ENCODE measurements around the gene FER1L5. TPM values are rescaled to one million over a fixed set of nuclear protein-coding genes. Genes with fewer than 3 reads are reported as not detected.
A peak's percentile ranks its signal among the peaks of the same experiment; 100 is the strongest.

The FER1L5 gene
- total RNA-seq, 2 experiments from 2014 or later = not detected

- TF ChIP-seq EZH2phosphoT487 (IDR thresholded peaks at IDR 0.05; ENCODE audit: borderline replicate concordance, low read depth, low read length) (no peak), CTCF (conservative IDR thresholded peaks at IDR 0.05; ENCODE audit: low read length) (no peak)
- Histone ChIP-seq H4K20me1 (ENCODE audit: insufficient read depth, low read length) (0 out of 2 replicates have a peak, but pooled peaks cover 7% of the 10 kb centered on the region), H2AFZ (ENCODE audit: low read length) (peak within 1 kb of the TSS; percentile 84), H3K27ac (ENCODE audit: low read depth, low read length, poor library complexity, severe bottlenecking) (peak within 1 kb of the TSS; percentile 44), H3K9me3 (ENCODE audit: low read length) (no peaks in the 10 kb centered on the region), H3K36me3 (ENCODE audit: insufficient read depth, low read length) (peaks cover 32% of the 10 kb centered on the region), H3K4me3 (ENCODE audit: low read depth, low read length, poor library complexity, severe bottlenecking) (peak within 1 kb of the TSS; percentile 99), H3K4me2 (ENCODE audit: low read length) (peak within 1 kb of the TSS; percentile 98), H3K9me2 (ENCODE audit: insufficient read depth, low read length) (no peaks in the 10 kb centered on the region), H3K4me1 (ENCODE audit: insufficient read depth, low read length, poor library complexity, severe bottlenecking) (peaks cover 31% of the 10 kb centered on the region), H3K79me2 (ENCODE audit: insufficient read depth, low read depth, low read length) (peaks cover 29% of the 10 kb centered on the region)
- no TSS peak for BruUV-seq (replicated peaks)
- ChIA-PET POLR2A (interaction anchor here (0.6 to 2.6 kb wide), 2 partner anchors 123 to 302 kb away, joined by 3 to 6 read pairs; no protein-coding TSS in a partner anchor), CTCF (ENCODE audit: unreplicated experiment) (no interaction called here)
- DNase-seq (ENCODE audit: low spot score) = peak; percentile 95
- intact Hi-C loops (cut with micrococcal nuclease; ENCODE audit: unreplicated experiment) = loop anchor here (5.0 kb wide), 2 partner anchors 124 to 219 kb away; partner anchors contain the start of genes ANKRD39 and CNNM4
Measured at GRCh38 chr2:96638144-96639121, 4.1 kb upstream of the FER1L5 start, which contains the start of gene KANSL3. Gene KANSL3 (minus strand): TSS chr2:96638312. CDS start chr2:96637135, 1,177 bp downstream.

GRCh38 chr2:96647681-96648080 lies 5.1 kb downstream of the FER1L5 start:
- Histone ChIP-seq H3K9me2 (ENCODE audit: insufficient read depth, low read length) (no peaks in the 10 kb centered on the region), H3K79me2 (ENCODE audit: insufficient read depth, low read depth, low read length) (no peaks in the 10 kb centered on the region), H3K9me3 (ENCODE audit: low read length) (no peaks in the 10 kb centered on the region), H3K4me3 (ENCODE audit: low read depth, low read length, poor library complexity, severe bottlenecking) (no peak overlapping the region), H3K27ac (ENCODE audit: low read depth, low read length, poor library complexity, severe bottlenecking) (no peak overlapping the region), H3K4me1 (ENCODE audit: insufficient read depth, low read length, poor library complexity, severe bottlenecking) (no peaks in the 10 kb centered on the region), H3K36me3 (ENCODE audit: insufficient read depth, low read length) (no peaks in the 10 kb centered on the region), H3K4me2 (ENCODE audit: low read length) (no peak overlapping the region), H4K20me1 (ENCODE audit: insufficient read depth, low read length) (no peaks in the 10 kb centered on the region), H2AFZ (ENCODE audit: low read length) (no peak overlapping the region)
- DNase-seq (ENCODE audit: low spot score) = no peak
- ChIA-PET POLR2A (no interaction called here), CTCF (ENCODE audit: unreplicated experiment) (no interaction called here)
- BruUV-seq (replicated peaks) = no TSS peak
- intact Hi-C loops (cut with micrococcal nuclease; ENCODE audit: unreplicated experiment) = no loop called here
- TF ChIP-seq EZH2phosphoT487 (IDR thresholded peaks at IDR 0.05; ENCODE audit: borderline replicate concordance, low read depth, low read length) = no peak
- no peak for TF ChIP-seq CTCF (conservative IDR thresholded peaks at IDR 0.05; ENCODE audit: low read length)
